HG02623 (cell line): ENCODE data around the gene FAM20C.

ENCODE experiments used
- ATAC-seq: cut with Tn5 transposase; IDR thresholded peaks from one replicate; pipeline ENCODE4 v1.9.1; 2021; ENCODE audit warnings: moderate library complexity; ENCODE audit not compliant: unreplicated experiment

FAM20C gene

GRCh38 chr7:266851-267840 is 74.8 kb downstream of the FAM20C start:
- no peak for ATAC-seq

DNA sequence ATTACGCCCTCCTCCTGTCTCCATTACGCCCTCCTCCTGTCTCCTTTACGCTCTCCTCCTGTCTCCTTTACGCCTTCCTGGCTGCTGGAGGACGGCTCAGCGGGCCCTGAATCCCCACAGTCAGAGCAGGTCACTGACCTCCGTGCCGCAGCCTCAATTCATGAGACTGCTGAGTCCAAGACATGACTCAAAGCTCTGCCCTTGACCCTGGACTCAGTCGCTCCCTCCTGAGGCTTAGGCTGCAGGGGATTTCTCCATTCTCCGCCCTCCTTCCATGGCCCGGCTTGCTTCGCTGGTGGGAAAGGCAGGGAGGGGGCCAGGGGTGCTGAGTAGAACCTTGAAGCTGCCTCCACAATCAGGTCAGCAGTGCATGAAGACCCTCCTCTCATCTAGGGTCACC is 76.6 kb downstream of the FAM20C start:
- ATAC-seq = no peak

DNA sequence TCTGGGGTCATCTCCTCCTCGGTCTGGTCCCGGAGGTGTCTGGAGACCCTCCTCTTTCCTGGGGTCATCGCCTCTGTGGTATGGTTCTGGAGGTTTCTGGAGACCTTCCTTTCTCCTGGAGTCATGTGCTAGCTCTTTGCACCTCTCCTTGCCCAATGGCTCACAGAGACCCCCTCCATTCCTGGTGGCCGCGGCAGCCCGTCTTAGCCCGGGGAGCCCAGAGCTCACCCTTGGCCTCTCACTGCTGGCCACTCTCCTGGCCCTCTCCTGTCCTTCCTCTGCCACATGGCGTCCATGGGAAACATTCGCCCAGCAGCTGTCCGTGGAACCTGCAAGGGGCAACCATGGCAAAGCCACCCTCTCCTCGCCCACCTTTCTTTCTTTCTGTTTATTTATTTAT is 77.3 kb downstream of the FAM20C start:
- ATAC-seq = no peak

DNA sequence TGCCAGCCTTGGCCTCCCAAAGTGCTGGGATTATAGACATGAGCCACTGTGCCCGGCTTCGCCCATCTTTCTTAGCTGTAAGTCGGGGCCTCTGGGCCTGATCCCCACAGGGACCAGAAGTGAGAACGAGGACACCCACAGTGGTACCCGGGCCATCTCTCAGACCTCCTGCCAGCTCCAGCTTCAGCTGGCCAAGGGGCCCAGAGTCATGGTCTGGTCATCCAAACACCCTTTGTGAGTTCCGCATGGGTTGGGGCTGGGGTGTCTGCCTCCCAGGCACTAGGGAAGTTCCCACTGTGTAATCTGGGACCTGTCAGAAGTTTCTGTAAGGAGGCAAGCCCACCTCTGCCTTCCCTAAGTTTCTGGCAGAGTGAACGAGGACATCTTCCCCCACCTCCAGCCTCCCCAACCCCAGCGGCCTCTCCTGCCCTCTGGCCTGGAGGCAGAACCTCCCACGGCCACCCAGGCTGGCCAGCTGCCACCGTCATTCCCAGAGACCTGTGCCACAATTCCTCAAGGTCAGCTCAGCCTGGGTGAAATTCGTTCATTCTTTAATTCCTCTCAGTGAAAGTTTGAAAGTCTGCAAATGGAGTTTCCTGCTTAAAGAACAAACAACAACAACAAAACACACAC is 78.1 kb downstream of the FAM20C start:
- ATAC-seq = no peak

GRCh38 chr7:271266-272107 is 79.1 kb downstream of the FAM20C start:
- no peak for ATAC-seq

DNA sequence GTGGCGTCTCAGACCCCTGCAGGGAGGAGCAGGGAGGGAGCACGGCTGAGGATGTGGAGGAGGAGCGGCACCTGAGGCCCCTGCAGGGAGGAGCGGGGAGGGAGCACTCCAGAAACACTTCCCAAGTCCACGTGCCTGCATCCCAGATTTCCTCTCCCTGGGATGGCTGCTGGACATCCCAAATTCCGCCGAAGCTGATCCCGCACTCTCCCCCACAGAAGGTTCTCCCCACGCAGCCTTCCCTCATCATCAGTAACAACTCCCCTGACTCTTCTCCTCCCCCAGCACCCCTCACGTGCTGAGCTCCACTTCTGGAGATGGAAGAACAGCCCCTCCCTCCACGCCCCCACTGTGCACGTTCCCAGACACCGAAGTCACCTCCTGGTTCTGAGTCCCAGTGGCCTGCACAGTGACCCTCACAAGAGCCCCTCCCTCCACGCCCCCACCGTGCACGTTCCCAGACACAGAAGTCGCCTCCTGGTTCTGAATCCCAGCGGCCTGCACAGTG is 79.8 kb downstream of the FAM20C start:
- ATAC-seq = no peak

- ATAC-seq = no peak
Measured at GRCh38 chr7:272631-273030, 80.3 kb downstream of the FAM20C start.

GRCh38 chr7:273327-273726 is 81.0 kb downstream of the FAM20C start:
- ATAC-seq = no peak

- ATAC-seq = no peak
Measured at GRCh38 chr7:274266-274665, 81.9 kb downstream of the FAM20C start.

- ATAC-seq = no peak
Measured at GRCh38 chr7:276230-276835, 84.0 kb downstream of the FAM20C start.

DNA sequence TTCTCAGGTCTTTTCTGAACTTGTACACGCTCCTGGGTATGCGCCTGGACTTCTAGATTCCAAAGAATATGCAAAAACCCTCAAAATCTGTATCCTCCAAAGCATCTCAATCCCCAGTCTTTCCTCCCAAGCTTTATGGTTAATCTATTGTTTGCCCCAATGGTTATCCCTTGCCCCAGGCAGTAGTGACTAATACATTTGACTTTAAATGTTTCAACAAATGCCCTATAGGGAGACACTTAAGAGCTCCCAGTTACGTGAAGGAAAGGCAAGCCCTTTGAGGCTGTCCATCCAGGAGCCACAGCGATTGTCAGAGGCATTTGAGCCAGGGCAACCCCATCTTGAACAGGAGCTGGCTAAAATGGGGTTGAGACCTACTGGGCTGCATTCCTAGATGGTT is 84.9 kb downstream of the FAM20C start:
- ATAC-seq = no peak

GRCh38 chr7:278081-278480 is 85.7 kb downstream of the FAM20C start:
- ATAC-seq = no peak

DNA sequence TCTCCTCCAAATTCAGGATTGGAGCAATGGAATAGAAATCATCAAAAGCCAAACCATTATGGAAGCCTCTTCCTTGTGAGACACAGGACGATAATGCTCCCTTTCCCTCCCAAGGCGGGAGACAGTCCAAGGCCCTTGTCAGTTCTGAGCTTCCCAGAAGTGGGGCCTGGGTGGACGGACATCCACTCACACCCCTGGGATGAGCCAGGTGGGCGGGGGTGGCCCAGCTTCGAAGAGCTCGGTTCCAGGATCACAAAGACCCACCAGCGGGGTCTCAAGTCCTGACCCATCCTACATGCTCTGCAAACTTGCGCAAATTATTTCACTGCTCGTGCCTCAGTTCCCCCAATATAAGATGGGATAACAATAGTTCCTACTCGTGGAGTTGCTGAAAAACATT is 87.5 kb downstream of the FAM20C start:
- ATAC-seq = no peak

GRCh38 chr7:280461-280860 is 88.1 kb downstream of the FAM20C start:
- ATAC-seq = no peak

DNA sequence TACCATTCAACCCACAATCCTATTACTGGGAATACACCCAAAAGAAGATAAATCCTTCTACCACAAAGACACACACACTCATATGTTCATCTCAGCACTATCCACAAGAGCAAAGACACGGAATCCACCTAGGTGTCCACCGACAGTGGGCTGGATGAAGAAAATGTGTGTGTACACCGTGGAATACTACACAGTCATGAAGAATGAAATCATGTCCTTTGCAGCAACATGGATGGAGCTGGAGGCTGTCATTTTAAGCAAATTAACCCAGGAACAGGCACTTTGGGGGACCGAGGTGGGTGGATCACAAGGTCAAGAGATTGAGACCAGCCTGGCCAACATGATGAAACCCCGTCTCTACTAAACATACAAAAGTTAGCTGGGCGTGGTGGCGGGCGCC is 89.3 kb downstream of the FAM20C start:
- no peak for ATAC-seq

GRCh38 chr7:282621-283020 is 90.2 kb downstream of the FAM20C start:
- no peak for ATAC-seq

- no peak for ATAC-seq
Measured at GRCh38 chr7:284762-285722, 92.7 kb downstream of the FAM20C start.

DNA sequence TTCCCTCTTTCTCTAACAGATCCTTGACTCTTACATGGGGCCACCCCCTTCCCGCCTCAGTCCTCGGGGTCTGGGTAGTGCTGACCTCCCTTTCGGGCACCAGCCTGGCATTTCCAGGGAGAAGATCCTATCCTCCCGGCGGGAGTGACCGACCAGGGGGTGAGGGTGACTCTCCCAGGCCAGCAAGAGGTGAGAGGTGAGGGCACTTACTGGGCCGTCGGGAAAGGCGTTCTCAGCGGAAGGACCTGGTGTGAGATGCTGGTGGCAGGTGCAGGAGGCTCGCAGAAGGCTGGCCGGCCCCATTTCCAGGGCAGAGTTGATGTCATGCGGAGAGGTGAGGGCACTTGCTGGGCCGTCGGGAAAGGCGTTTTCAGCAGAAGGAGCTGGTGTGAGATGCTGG is 93.4 kb downstream of the FAM20C start:
- no peak for ATAC-seq

DNA sequence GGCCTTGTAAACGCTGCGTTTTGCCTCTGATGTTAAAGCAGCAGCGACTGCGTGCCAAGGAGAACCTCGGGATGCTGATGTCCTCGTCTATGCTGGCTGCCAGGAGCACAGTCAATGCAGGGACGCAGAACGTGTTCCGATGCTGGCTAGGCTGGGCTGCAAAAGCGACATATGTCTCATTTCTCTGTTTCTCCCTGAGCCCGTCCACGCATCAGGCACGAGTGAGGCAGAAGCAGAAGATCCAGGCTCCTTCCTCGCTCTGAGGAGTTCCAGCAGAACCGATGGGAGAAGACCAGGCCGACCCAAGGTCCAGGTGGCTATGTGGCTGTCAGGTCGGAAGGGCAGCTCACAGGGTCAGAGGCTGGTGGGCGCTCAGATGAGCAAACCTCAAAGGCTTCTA is 93.9 kb downstream of the FAM20C start:
- no peak for ATAC-seq

- no peak for ATAC-seq
Measured at GRCh38 chr7:288671-289101, 96.3 kb downstream of the FAM20C start.
